Esophagus squamous epithelium (tissue), 5 donors: ENCODE data around the gene MCUB. TPM values are rescaled to one million over a fixed set of nuclear protein-coding genes. Genes with fewer than 3 reads are reported as not detected.
A peak's percentile ranks its signal among the peaks of the same experiment; 100 is the strongest.
"Not testable (repeated sequence)": the region's sequence is repeated elsewhere in the genome, so short reads cannot be mapped to it uniquely, and the experiment has no call there.

Experiments used
- DNase-seq: peaks from one replicate; lab custom pipeline; 2025; lab: John Stamatoyannopoulos, UW
- H3K27ac ChIP-seq, 4 donors: fragments of 200-600 bp; sonication (generic); one replicate each; pipeline ENCODE4 v1.5.1; 2016 to 2019; ENCODE audit warnings: mild to moderate bottlenecking in 1 of 4
- H3K27me3 ChIP-seq, 4 donors: fragments of 200-600 bp; sonication (generic); 1 replicate in 3 of 4; 2 replicates in 1 of 4; pipeline versions ENCODE4 v1.5.1 to v1.6.0; 2017 to 2021; ENCODE audit warnings: antibody characterized with exemption in 1 of 4
- H3K36me3 ChIP-seq, 3 donors: fragments of 200-600 bp; sonication (generic); one replicate each; pipeline ENCODE4 v1.5.1; 2016 to 2019
- H3K4me1 ChIP-seq, 3 donors: fragments of 200-600 bp; sonication (generic); one replicate each; pipeline ENCODE4 v1.5.1; 2017 to 2019
- H3K4me3 ChIP-seq, 4 donors: fragments of 200-600 bp; sonication (generic); 1 replicate in 3 of 4; 2 replicates in 1 of 4; pipeline ENCODE4 v1.5.1; 2016 to 2019; ENCODE audit warnings: mild to moderate bottlenecking in 2 of 4, moderate library complexity in 1 of 4
- H3K9me3 ChIP-seq, 3 donors: fragments of 200-600 bp; sonication (generic); one replicate each; pipeline ENCODE4 v1.5.1; 2016 to 2019
- CTCF ChIP-seq, 6 experiments: fragments of 450-650 bp in 4 of 6; fragments of 200-600 bp in 2 of 6; sonication (generic) in 2 of 6; IDR thresholded peaks; one replicate each; pipeline ENCODE4 v1.5.1; 2016 to 2019; ENCODE audit warnings: antibody characterized with exemption in 6 of 6, mild to moderate bottlenecking in 4 of 6, moderate library complexity in 4 of 6
- POLR2A ChIP-seq, 4 donors: fragments of 450-650 bp; IDR thresholded peaks; one replicate each; pipeline ENCODE4 v1.6.1; 2017; ENCODE audit warnings: antibody characterized with exemption in 4 of 4, mild to moderate bottlenecking in 4 of 4, moderate library complexity in 3 of 4
- WGBS, 2 donors: methylation state at CpG; one replicate each; pipeline ENCODE4 v1.1.5; 2018; 5-methylcytosine and 5-hydroxymethylcytosine counted together
- intact Hi-C: fragments of 100-400 bp; cut with DNase I; formaldehyde crosslinking; loops from one replicate; pipeline ENCODE4 v1.15.0; 2022
- total RNA-seq, 4 donors: library from RNA; depleted of rRNA; stranded (reverse); fragments of >200 nt; gene quantifications; one replicate each; pipeline ENCODE4 v1.1.0, GENCODE V29; 2016
- donor health status: DM: yes; HTN: yes; CAD: no.

Gene MCUB
- total RNA-seq, 4 donors from 2014 or later, result 18.7 to 34.5 (median 22.2) TPM

DNA sequence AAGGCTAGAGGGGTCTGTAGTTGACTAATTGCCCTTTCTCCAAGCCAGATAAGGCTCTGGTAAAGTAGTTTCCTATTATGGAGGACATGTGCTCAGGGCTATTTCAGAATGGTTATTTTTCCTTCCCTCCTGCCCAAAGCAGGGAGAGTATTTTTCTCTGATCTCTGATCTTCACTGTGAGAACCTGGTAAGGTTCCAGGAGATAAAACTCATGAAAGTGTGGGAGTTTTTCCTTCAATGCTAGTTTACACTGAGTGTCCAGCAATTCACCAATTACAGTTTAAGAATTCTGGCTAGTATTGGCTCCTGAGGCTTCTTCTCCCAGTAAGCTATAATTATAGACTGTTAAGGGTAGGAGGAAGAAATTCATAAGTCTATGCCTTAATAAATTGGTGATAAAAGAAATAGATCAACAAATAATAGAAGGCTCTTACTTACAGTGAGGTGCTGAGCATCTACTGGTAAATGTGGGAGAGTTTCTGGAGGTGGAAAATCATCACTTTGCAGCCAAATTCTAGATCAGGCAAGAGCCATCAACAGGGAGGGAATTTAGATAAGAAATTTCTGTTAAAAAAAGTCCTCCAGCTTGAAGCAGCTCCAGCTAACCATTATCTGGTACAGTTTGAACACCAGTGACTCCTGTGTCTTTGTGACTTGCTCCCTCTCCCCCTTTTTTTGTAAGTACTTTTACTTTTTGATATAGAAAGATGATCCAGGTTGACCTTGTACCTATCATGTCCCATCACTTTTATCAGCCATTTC is 112.3 kb downstream of the MCUB start:
- H3K4me1 ChIP-seq, result no peaks in the 10 kb centered on the region
- no peak overlapping the region for H3K27ac ChIP-seq
- H3K27me3 ChIP-seq, result no peaks in the 10 kb centered on the region
- no peak for DNase-seq
- no peak for TF ChIP-seq CTCF (IDR thresholded peaks at IDR 0.05)
- no peak for TF ChIP-seq POLR2A (IDR thresholded peaks at IDR 0.05)
- no peaks in the 10 kb centered on the region for H3K36me3 ChIP-seq
- intact Hi-C loops, result no loop called here
- H3K9me3 ChIP-seq, result no peaks in the 10 kb centered on the region
- H3K4me3 ChIP-seq, result no peak overlapping the region

DNA sequence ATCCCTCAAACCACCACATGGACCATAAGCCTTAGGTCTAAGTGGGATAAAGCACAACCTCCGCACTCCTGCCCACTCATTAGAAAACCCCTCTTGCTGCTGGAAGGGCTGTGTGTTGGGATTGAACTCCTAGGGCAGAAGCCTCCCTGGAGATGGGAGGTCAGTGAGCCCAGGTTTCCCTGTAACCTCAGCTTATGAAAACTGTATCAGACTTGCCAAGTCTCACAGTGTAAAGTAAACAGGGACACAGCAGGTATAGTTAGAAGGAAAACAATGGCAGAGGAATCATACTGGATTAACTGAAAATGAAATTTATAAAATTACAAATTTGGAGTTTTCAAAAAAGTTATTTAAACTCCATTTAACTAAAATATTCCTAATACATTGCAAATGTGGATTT is 113.3 kb downstream of the MCUB start:
- H3K27ac ChIP-seq, result no peak overlapping the region
- TF ChIP-seq POLR2A (IDR thresholded peaks at IDR 0.05) (no peak), CTCF (IDR thresholded peaks at IDR 0.05) (no peak)
- H3K9me3 ChIP-seq, result no peaks in the 10 kb centered on the region
- DNase-seq, result no peak
- H3K4me1 ChIP-seq, result no peaks in the 10 kb centered on the region
- H3K36me3 ChIP-seq, result no peaks in the 10 kb centered on the region
- intact Hi-C loops, result no loop called here
- no peak overlapping the region for H3K4me3 ChIP-seq
- 88 to 100% methylated on average over 1 of the region's 1 CpG for WGBS, 2 donors
- H3K27me3 ChIP-seq, result no peaks in the 10 kb centered on the region

DNA sequence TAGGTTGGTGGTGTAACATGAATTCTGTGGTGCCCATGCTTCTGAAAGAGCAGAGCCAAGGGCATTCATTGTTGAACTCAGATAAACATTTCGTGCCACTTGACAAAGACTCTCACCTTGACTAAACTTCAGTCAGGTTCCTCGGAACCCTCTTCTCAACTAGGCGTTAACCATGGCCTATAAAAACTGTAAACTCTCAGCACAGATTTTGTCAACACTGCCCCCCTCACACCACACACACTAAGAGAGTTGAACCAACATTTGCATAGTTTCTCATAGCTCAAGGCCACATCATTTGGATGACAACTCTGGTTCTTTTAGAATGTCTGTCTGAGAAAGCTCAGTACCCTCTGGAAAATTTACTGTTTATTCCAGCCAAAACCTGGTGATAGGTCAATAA is 115.1 kb downstream of the MCUB start:
- H3K27me3 ChIP-seq, result no peaks in the 10 kb centered on the region
- TF ChIP-seq CTCF (IDR thresholded peaks at IDR 0.05) (no peak), POLR2A (IDR thresholded peaks at IDR 0.05) (no peak)
- no peak overlapping the region for H3K4me3 ChIP-seq
- peaks cover 0 to 5% (median 0%) of the 10 kb centered on the region in 3 donors for H3K9me3 ChIP-seq
- WGBS, 2 donors, result 72 to 75% methylated on average over 3 of the region's 3 CpGs
- H3K36me3 ChIP-seq, result no peaks in the 10 kb centered on the region
- no peaks in the 10 kb centered on the region for H3K4me1 ChIP-seq
- no peak for DNase-seq
- intact Hi-C loops, result no loop called here
- H3K27ac ChIP-seq, result no peak overlapping the region

- peaks cover 0 to 5% (median 0%) of the 10 kb centered on the region in 3 donors for H3K9me3 ChIP-seq
- H3K36me3 ChIP-seq, result no peaks in the 10 kb centered on the region
- no peak for DNase-seq
- no peaks in the 10 kb centered on the region for H3K4me1 ChIP-seq
- intact Hi-C loops, result no loop called here
- 92 to 93% methylated on average over 1 of the region's 1 CpG for WGBS, 2 donors
- no peak for TF ChIP-seq POLR2A (IDR thresholded peaks at IDR 0.05)
- no peak for TF ChIP-seq CTCF (IDR thresholded peaks at IDR 0.05)
- H3K4me3 ChIP-seq, result no peak overlapping the region
- H3K27ac ChIP-seq, result no peak overlapping the region
- H3K27me3 ChIP-seq, result no peaks in the 10 kb centered on the region
Observed at GRCh38 chr4:109675843-109676242, 115.8 kb downstream of the MCUB start.

- intact Hi-C loops, result no loop called here
- TF ChIP-seq CTCF (IDR thresholded peaks at IDR 0.05), result peak in 1 of 6 experiments; percentile 15
- TF ChIP-seq POLR2A (IDR thresholded peaks at IDR 0.05), result no peak
Observed at GRCh38 chr4:109676886-109677285, 116.8 kb downstream of the MCUB start.

DNA sequence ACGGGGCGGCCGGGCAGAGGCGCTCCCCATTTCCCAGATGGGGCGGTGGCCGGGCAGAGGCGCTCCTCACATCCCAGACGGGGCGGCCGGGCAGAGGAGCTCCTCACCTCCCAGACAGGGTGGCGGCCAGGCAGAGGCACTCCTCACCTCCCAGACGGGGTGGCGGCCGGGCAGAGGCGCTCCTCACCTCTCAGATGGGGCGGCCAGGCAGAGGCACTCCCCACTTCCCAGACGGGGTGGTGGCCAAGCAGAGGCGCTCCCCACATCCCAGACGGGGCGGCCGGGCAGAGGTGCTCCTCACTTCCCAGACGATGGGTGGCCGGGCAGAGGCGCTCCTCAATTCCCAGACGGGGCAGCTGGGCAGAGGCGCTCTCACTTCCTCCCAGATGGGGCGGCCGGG is 118.4 kb downstream of the MCUB start:
- no CpG with 5 or more reads among the region's 28 CpGs for WGBS, 2 donors
- H3K27me3 ChIP-seq, result not testable (repeated sequence)

More at GRCh38 chr4:109676886-109677285, 116.8 kb downstream of the MCUB start:
- Histone ChIP-seq H3K4me1 (no peaks in the 10 kb centered on the region), H3K27ac (no peak overlapping the region), H3K4me3 (no peak overlapping the region), H3K36me3 (no peaks in the 10 kb centered on the region), H3K9me3 (peaks cover 0 to 5% (median 0%) of the 10 kb centered on the region in 3 donors), H3K27me3 (no peaks in the 10 kb centered on the region)
- whole genome bisulfite sequencing, 2 donors, result 86 to 90% methylated on average over 1 of the region's 1 CpG
- no peak for DNase-seq

GRCh38 chr4:109678925-109679324 is 118.9 kb downstream of the MCUB start:
- intact Hi-C loops, H3K4me1 ChIP-seq, H3K27ac ChIP-seq, H3K27me3 ChIP-seq, DNase-seq, H3K9me3 ChIP-seq, H3K4me3 ChIP-seq, H3K36me3 ChIP-seq: not testable (repeated sequence)
- WGBS, 2 donors, result no CpG with 5 or more reads among the region's 14 CpGs

More for the DNA sequence above, 118.4 kb downstream of the MCUB start:
- H3K4me3 ChIP-seq, H3K27ac ChIP-seq, H3K36me3 ChIP-seq, DNase-seq, H3K9me3 ChIP-seq, intact Hi-C loops, H3K4me1 ChIP-seq: not testable (repeated sequence)
